Measurements from ENCODE around the gene PRELP.

DNA sequence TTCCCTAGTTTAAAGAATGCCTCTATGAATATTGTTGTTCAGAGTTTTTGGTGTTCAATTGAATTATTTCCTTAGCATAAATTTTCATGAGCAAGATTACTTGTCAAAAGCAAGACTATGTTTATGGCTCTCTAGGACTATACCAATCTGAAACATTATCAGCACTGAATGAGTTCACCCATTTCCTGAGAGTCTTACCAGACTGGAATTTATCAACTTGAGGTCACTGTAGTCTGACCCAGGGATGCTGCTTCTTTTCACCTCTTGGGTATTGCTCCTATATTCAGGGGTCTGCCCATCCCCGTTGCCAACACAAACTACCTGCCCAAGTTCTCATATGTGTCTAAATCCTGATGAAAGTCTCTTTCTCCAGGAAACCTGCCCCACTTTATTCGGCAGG lies 61.0 kb downstream of the PRELP start:
- TF ChIP-seq CTCF (IDR thresholded peaks at IDR 0.05) (no peak), POLR2A (IDR thresholded peaks at IDR 0.05) (no peak)
